DND-41 (cell line): Measurements from ENCODE around the gene CD151.
A peak's percentile ranks its signal among the peaks of the same experiment; 100 is the strongest.

Experiments used
- ATAC-seq: fragments of 200-7000 bp; cut with Tn5 transposase; 3 replicates; pipeline ENCODE4 v1.9.1; 2021; ENCODE audit warnings: low read depth; ENCODE audit not compliant: insufficient read depth
- DNase-seq: peaks from one replicate; pipeline ENCODE4 v3.0.0-alpha.2; 2020
- H2AFZ ChIP-seq: 2 replicates; pipeline ENCODE4 v1.6.0; 2012; ENCODE audit warnings: low read depth, low read length
- H3K27ac ChIP-seq: 2 replicates; pipeline ENCODE4 v1.5.1; 2012; ENCODE audit warnings: low read length, inconsistent platforms
- H3K27me3 ChIP-seq: fragments of 200-600 bp; sonication (generic); 2 replicates; pipeline ENCODE4 v1.6.0; 2012; ENCODE audit warnings: low read length, mild to moderate bottlenecking, inconsistent platforms; ENCODE audit not compliant: insufficient read depth, poor library complexity
- H3K36me3 ChIP-seq: 2 replicates; pipeline ENCODE4 v1.5.1; 2012; ENCODE audit warnings: low read length, inconsistent platforms; ENCODE audit not compliant: insufficient read depth
- H3K4me1 ChIP-seq: 2 replicates; pipeline ENCODE4 v1.5.1; 2012; ENCODE audit warnings: mild to moderate bottlenecking, low read length; ENCODE audit not compliant: insufficient read depth
- H3K4me2 ChIP-seq: 2 replicates; pipeline ENCODE4 v1.6.0; 2012; ENCODE audit warnings: mild to moderate bottlenecking, moderate library complexity, low read length, inconsistent platforms; ENCODE audit not compliant: insufficient read depth
- H3K4me3 ChIP-seq, 2 experiments: fragments of 200-600 bp in 1 of 2; shearing (Covaris generic) in 1 of 2; 2 replicates each; pipeline ENCODE4 v1.5.1; 2012 to 2016; ENCODE audit warnings: inconsistent platforms in 2 of 2, low read length in 2 of 2, mild to moderate bottlenecking in 2 of 2, low read depth in 1 of 2, moderate library complexity in 1 of 2
- H3K79me2 ChIP-seq: 2 replicates; pipeline ENCODE4 v1.6.0; 2012; ENCODE audit warnings: low read length, inconsistent platforms; ENCODE audit not compliant: insufficient read depth
- H3K9ac ChIP-seq: 2 replicates; pipeline ENCODE4 v1.6.0; 2012; ENCODE audit warnings: low read depth, mild to moderate bottlenecking, inconsistent platforms, low read length, moderate library complexity
- H3K9me3 ChIP-seq: 2 replicates; pipeline ENCODE4 v1.5.1; 2012; ENCODE audit warnings: low read length, moderate library complexity, mild to moderate bottlenecking, inconsistent platforms; ENCODE audit not compliant: insufficient read depth, severe bottlenecking
- H4K20me1 ChIP-seq: 2 replicates; pipeline ENCODE4 v1.6.0; 2012; ENCODE audit warnings: low read length; ENCODE audit not compliant: insufficient read depth
- EZH2 ChIP-seq: IDR thresholded peaks from 3 replicates; pipeline ENCODE4 v1.6.1; 2012; ENCODE audit warnings: borderline replicate concordance, low read depth, mild to moderate bottlenecking, moderate library complexity, low read length, inconsistent platforms; ENCODE audit not compliant: severe bottlenecking
- TF ChIP-seq, protein P1 (sequence below): IDR thresholded peaks from 2 replicates; pipeline ENCODE4 v1.5.1; 2012; ENCODE audit warnings: borderline replicate concordance, low read length, moderate library complexity, mild to moderate bottlenecking; ENCODE audit not compliant: poor library complexity, severe bottlenecking; ENCODE audit errors: extremely low read depth

The CD151 gene

GRCh38 chr11:875769-876301 is 43.1 kb downstream of the CD151 start:
- ATAC-seq: no peak
- Histone ChIP-seq H3K27me3 (no peaks in the 10 kb centered on the region), H3K36me3 (peaks cover 61% of the 10 kb centered on the region)

DNA sequence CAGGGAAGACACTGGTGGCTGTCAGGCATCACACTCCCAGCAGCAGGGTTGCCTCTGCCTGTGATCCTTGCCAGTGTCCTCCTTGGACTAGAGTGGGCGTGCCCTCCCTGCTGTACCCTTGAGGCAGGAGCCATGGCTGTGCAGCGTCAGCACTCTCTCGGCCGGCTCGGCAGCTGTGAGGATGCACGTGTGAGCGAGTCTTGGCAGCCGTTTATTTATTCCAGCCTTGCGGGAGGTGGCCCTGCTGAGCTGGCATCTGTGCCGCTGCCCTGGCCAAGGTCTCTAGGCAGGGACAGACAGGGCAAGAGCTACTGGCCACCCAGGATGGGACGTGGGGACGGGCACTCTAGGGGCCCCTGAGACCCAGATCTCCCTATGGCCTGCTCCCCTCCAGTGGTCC is 43.8 kb downstream of the CD151 start:
- Histone ChIP-seq H4K20me1 (peaks cover 7% of the 10 kb centered on the region; the same call in 1 of the 2 replicates), H3K9me3 (no peaks in the 10 kb centered on the region), H3K4me1 (no peaks in the 10 kb centered on the region), H3K27ac (no peak overlapping the region), H3K36me3 (peaks cover 61% of the 10 kb centered on the region), H3K27me3 (no peaks in the 10 kb centered on the region), H3K4me3 (no peak overlapping the region), H2AFZ (no peak overlapping the region), H3K79me2 (no peaks in the 10 kb centered on the region), H3K4me2 (no peak overlapping the region), H3K9ac (no peak overlapping the region)
- no peak for TF ChIP-seq EZH2
- TF ChIP-seq, protein P1, sequence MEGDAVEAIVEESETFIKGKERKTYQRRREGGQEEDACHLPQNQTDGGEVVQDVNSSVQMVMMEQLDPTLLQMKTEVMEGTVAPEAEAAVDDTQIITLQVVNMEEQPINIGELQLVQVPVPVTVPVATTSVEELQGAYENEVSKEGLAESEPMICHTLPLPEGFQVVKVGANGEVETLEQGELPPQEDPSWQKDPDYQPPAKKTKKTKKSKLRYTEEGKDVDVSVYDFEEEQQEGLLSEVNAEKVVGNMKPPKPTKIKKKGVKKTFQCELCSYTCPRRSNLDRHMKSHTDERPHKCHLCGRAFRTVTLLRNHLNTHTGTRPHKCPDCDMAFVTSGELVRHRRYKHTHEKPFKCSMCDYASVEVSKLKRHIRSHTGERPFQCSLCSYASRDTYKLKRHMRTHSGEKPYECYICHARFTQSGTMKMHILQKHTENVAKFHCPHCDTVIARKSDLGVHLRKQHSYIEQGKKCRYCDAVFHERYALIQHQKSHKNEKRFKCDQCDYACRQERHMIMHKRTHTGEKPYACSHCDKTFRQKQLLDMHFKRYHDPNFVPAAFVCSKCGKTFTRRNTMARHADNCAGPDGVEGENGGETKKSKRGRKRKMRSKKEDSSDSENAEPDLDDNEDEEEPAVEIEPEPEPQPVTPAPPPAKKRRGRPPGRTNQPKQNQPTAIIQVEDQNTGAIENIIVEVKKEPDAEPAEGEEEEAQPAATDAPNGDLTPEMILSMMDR: no peak
- DNase-seq: no peak
- ATAC-seq: no peak

More at GRCh38 chr11:875769-876301, 43.1 kb downstream of the CD151 start:
- DNase-seq: no peak
- Histone ChIP-seq H4K20me1 (peaks cover 7% of the 10 kb centered on the region; the same call in 1 of the 2 replicates), H3K4me2 (no peak overlapping the region), H3K4me1 (no peaks in the 10 kb centered on the region), H3K4me3 (no peak overlapping the region), H3K27ac (no peak overlapping the region), H2AFZ (no peak overlapping the region), H3K9ac (no peak overlapping the region), H3K79me2 (no peaks in the 10 kb centered on the region), H3K9me3 (no peaks in the 10 kb centered on the region)
- TF ChIP-seq, protein P1: no peak
- TF ChIP-seq EZH2: no peak

- H3K4me2 ChIP-seq: no peak overlapping the region
- H3K9ac ChIP-seq: no peak overlapping the region
- peaks cover 63% of the 10 kb centered on the region for H3K36me3 ChIP-seq
- no peaks in the 10 kb centered on the region for H3K27me3 ChIP-seq
- H3K4me1 ChIP-seq: no peaks in the 10 kb centered on the region
- H3K27ac ChIP-seq: no peak overlapping the region
- H3K4me3 ChIP-seq: no peak overlapping the region
- no peak overlapping the region for H2AFZ ChIP-seq
- DNase-seq (peak; percentile 53), ATAC-seq (peak; percentile 54; the same call in 2 of the 3 replicates)
- TF ChIP-seq, protein P1: no peak
- no peak for TF ChIP-seq EZH2
- peaks cover 7% of the 10 kb centered on the region; the same call in 1 of the 2 replicates for H4K20me1 ChIP-seq
- no peaks in the 10 kb centered on the region for H3K79me2 ChIP-seq
- no peaks in the 10 kb centered on the region for H3K9me3 ChIP-seq
Measured at GRCh38 chr11:877565-877964, 44.8 kb downstream of the CD151 start.

- no peak for TF ChIP-seq EZH2
- TF ChIP-seq, protein P1: no peak
- Histone ChIP-seq H4K20me1 (peaks cover 22% of the 10 kb centered on the region; the same call in 1 of the 2 replicates), H3K36me3 (peaks cover 75% of the 10 kb centered on the region), H3K9me3 (no peaks in the 10 kb centered on the region), H3K9ac (no peak overlapping the region), H3K4me1 (no peaks in the 10 kb centered on the region), H2AFZ (no peak overlapping the region), H3K4me3 (no peak overlapping the region), H3K79me2 (no peaks in the 10 kb centered on the region), H3K27me3 (no peaks in the 10 kb centered on the region), H3K4me2 (no peak overlapping the region), H3K27ac (no peak overlapping the region)
- DNase-seq: no peak
- ATAC-seq: no peak
Measured at GRCh38 chr11:880447-880846, 47.7 kb downstream of the CD151 start.
